Hypothalamus (tissue), 51 donors: ENCODE measurements around the gene ARSK.
"Not testable (repeated sequence)": the region's sequence is repeated elsewhere in the genome, so short reads cannot be mapped to it uniquely, and the experiment has no call there.

ENCODE experiments used
- DNase-seq, 51 donors: peaks; one replicate each; lab custom pipeline; 2025; lab: John Stamatoyannopoulos, UW

The ARSK gene

DNA sequence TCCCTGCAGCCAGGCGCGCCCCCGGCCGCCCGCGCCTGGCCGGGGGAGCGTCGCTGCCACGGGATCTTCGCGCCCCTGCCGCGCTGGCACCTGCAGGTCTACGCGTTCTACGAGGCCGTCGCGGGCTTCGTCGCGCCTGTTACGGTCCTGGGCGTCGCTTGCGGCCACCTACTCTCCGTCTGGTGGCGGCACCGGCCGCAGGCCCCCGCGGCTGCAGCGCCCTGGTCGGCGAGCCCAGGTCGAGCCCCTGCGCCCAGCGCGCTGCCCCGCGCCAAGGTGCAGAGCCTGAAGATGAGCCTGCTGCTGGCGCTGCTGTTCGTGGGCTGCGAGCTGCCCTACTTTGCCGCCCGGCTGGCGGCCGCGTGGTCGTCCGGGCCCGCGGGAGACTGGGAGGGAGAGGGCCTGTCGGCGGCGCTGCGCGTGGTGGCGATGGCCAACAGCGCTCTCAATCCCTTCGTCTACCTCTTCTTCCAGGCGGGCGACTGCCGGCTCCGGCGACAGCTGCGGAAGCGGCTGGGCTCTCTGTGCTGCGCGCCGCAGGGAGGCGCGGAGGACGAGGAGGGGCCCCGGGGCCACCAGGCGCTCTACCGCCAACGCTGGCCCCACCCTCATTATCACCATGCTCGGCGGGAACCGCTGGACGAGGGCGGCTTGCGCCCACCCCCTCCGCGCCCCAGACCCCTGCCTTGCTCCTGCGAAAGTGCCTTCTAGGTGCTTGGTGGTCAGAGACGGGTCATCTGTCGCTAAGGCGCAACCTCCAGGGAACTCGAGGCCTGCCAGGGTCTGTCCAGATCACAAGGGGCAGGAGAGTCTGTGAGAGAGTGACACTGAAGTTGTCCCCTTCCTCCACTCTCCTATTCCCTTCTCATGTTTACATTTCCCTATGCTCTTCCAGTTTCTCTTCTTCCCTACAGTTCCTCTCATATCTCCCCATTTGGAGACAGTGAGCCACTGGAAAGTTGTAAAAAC, 66.3 kb downstream of the ARSK start:
- peak in 9 of 51 donors; percentile 10 to 43 (median 27) for DNase-seq

DNA sequence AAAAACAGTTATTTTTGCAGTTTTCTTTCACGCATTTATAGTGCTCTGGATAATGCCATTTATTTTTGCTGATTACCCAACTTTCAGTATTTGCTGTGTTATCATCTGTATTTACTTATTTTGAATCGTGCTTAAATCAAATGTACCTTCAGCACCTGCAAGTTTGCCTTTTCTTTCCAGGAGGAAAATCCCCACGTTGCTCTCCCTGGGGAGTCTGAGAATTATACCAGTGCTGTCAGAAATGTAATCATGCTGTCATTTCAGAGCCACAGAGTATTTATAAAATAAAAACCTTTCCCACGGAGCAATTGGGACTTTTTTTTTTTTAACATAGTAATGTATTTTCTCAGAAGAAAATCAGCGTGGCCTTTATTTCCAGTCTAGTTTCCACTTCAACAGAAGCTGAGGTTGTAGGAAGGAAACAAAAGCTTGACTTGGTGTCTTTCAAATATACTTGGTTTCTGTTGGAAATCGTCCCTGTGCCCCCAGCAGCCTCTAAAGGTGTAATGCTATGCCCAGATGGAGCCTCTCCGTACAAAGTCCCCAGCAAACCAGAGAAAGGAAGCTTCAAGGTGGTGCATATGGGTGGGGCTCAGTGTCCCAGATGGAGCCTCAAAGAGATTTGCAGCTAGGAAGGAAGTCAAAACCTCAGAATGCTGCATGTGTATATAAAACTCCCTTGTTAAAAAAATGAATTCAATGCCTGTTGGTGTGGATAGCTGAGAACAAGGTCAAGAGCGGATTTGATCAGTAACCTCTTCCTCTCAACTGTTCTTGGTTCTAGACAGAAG, 67.1 kb downstream of the ARSK start:
- no peak for DNase-seq

GRCh38 chr5:95623706-95624105, 68.8 kb downstream of the ARSK start:
- DNase-seq = no peak

GRCh38 chr5:95624368-95624767, 69.5 kb downstream of the ARSK start:
- DNase-seq = no peak

DNA sequence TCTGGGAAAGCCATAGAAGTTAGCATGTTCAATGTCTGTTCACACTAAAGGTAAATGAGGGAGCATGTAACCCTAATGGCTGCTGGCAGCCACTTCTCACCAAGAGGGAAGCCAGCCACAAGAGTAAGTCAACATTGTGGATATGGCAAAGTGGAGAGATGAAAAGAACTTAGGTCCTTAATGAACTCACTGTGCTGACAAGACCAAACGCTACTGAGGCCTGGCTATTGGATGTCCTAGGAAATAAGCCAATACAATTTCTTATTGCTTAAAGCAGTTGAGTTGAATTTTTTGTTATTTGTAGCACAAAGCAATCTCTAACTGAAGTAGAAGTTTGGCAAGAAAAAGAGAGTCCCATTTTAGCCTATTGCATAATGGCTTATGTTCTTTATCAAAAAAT, 71.8 kb downstream of the ARSK start:
- no peak for DNase-seq

- DNase-seq = no peak
Observed at GRCh38 chr5:95627971-95628810, 73.3 kb downstream of the ARSK start.

DNA sequence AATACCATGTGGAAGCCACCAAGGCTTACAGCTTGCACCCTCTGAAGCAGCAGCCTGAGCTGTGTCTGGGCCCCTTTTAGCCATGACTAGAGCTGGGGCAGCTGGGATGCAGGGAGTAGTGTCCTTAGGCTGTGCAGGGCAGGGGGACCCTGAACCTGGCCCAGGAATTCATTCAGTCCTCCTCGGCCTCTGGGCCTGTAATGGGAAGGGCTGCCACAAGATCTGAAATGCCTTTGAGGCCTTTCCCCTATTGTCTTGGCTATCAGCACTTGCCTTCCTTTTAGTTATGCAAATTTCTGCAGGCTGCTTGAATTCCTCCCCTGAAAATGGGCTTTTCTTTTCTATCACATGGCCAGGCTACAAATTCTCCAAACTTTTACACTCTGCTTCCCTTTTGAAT, 74.0 kb downstream of the ARSK start:
- DNase-seq = no peak

- no peak for DNase-seq
Observed at GRCh38 chr5:95630394-95630917, 75.6 kb downstream of the ARSK start.

GRCh38 chr5:95631255-95631958, 76.5 kb downstream of the ARSK start:
- no peak for DNase-seq

DNA sequence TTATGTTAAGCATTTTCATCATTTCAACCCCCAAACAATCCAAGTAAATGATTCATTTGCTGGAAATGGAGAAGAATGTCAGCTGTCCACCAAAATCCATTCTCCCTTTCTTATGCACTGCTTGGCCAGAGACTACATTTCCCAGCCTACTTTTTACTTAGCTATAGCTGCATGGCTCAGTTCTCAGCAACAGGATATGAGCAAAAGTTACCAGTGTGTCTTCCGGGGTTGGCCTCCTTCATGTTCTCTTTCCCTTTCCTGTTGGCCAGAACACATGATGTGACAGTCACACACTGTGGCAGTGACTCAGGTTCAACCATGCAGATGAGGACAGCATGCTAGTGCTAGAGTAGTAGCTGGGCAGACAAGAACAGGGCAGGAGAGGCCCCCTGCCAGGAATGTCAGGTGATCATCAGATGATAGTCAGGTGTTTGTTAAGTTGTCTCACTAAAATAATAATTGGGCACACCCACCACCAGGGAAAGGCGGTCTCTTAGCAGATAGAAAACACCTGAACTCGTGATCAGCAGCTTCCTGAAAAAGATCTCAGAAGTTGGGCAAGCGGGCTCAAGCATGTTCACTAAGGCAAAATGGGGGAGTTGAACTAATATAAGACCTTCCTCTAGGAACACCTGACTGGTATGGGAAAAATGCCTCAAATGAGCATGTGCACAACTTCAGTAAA, 77.2 kb downstream of the ARSK start:
- no peak for DNase-seq

DNA sequence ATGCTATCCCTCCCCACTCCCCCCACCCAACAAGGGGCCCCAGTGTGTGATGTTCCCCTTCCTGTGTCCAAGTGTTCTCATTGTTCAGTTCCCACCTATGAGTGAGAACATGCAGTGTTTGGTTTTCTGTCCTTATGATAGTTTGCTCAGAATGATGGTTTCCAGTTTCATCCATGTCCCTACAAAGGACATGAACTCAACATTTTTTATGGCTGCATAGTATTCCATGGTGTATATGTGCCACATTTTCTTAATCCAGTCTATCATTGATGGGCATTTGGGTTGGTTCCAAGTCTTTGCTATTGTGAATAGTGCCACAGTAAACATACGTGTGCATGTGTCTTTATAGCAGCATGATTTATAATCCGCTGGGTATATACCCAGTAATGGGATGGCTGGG, 78.0 kb downstream of the ARSK start:
- DNase-seq = not testable (repeated sequence)

GRCh38 chr5:95633671-95634070, 78.8 kb downstream of the ARSK start:
- DNase-seq = no peak

- no peak for DNase-seq
Observed at GRCh38 chr5:95634081-95634480, 79.2 kb downstream of the ARSK start.

DNA sequence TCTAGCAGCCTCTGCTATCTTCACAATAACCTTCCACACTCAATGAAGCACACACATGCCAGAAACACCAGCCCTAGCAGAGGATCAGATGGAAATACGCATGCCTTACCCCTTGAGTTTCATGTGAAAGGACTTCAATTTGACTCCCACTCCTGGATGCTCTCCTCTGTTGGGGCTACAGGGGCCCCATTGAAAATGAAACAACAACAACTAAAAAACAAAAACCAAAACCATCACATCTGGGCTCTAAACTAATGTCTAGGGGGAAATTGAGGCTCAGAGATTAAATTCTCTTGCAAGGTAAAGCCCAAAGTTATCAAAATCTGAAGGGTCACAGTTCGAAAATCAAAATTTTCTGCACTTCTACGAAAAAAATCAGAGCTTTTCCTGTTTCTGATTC, 83.7 kb downstream of the ARSK start:
- DNase-seq = no peak

DNA sequence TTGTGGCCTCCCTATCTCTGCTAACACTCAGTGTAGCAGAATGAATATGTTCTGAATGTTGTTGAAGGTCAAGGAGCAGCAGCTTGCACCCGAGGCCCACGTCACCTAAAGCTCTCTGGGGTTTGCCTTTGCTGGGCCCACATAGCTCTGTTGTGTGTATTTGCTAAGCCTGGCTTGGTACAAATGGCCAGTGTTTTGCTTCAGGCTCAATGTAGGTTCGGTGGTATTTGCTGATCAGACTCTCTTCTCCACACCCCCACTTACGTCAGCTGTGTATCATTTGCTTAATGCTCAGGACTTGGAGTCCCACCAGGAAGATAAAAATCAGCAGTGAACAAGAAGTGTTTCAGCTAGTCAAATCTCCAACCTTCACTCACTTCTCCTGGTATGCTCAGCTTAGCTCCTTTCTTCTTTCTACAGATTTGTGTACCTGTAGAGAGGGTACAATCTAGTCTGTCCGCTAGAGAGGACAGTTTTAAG, 86.9 kb downstream of the ARSK start:
- DNase-seq = no peak

- DNase-seq = no peak
Observed at GRCh38 chr5:95643152-95643551, 88.3 kb downstream of the ARSK start.

GRCh38 chr5:95644351-95645042, 89.6 kb downstream of the ARSK start:
- DNase-seq = peak in 20 of 51 donors; percentile 2 to 72 (median 20)

DNA sequence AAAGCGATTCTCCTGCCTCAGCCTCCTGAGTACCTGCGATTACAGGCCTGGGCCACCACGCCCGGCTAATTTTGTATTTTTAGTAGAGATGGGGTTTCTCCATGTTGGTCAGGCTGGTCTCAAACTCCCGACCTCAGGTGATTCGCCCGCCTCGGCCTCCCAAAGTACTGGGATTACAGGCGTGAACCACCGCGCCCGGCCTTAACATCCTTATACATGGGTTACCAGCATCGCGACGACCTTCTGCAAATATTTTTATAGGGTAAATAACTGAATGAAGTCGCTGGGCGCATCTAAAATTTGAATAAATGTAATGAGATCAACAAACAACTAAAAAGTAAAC, 91.3 kb downstream of the ARSK start:
- peak in 4 of 51 donors; percentile 17 to 58 (median 36) for DNase-seq
